GM19023 (cell line): ENCODE data around the gene ARHGEF17.

Source experiments
- ATAC-seq: cut with Tn5 transposase; IDR thresholded peaks from one replicate; pipeline ENCODE4 v1.9.1; 2021; ENCODE audit warnings: mild to moderate bottlenecking, moderate library complexity; ENCODE audit not compliant: unreplicated experiment

Gene ARHGEF17

DNA sequence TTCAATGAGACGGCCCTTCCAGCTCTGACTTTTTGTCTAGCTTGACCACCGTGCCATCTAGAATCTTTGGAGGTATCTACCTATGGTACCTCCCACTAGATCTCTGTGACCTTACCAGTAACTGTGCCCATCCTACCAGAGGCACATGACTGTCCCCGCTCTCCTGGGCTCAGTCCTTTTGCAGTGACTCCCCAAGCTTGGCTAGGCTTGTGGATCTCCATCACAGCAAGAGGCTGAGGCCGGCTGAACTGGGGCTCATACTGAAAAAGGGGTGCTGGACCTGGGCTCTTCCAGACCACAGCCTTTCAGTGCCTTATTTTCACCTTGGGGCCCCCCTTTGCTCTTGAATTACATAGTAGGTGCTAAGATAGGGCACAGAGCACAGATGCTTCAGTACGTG is 95.5 kb downstream of the ARHGEF17 start:
- no peak for ATAC-seq

- ATAC-seq, result no peak
These were observed 96.0 kb downstream of the ARHGEF17 start for GRCh38 chr11:73404048-73404447.

- ATAC-seq, result no peak
These were observed 96.5 kb downstream of the ARHGEF17 start for GRCh38 chr11:73404506-73405145.

DNA sequence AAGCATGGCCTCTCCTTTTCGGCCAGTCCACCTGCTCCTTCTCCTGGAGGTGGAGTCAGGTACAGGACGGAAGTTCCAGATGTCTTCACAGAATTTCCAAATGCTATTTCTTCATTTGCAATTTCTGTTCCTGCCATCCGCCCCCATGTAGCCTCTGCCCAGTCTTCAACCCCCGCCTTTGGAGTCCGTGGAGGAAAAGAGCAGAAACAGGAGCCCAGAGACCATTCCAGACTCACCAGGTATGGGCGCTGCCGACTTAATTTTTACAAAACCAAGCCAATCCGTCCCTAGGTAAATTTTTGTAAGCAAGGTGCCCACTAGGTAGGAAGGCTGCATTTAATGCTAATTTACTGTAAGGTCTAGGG is 97.1 kb downstream of the ARHGEF17 start:
- no peak for ATAC-seq

GRCh38 chr11:73406131-73406530 is 98.1 kb downstream of the ARHGEF17 start:
- ATAC-seq, result no peak

DNA sequence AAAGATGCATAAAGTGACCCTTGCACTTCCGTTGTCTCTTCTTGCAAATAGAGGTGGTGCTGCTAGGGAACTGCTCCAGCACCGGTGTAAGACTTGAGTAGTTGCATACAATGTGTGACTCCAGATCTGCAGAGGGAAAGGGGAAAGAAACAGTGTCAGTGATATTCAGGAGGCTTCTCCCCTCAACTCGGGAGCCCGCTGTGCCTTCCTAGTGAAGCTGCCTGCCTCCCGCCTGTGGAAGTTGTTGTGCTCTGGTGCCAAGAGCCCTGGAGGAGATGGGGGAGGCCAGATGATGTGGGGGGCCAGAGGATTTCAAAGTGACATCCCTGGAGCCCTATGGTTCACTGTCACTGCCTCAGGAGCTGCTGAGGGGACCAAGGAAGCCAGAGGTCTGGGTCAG is 98.5 kb downstream of the ARHGEF17 start:
- ATAC-seq, result no peak

DNA sequence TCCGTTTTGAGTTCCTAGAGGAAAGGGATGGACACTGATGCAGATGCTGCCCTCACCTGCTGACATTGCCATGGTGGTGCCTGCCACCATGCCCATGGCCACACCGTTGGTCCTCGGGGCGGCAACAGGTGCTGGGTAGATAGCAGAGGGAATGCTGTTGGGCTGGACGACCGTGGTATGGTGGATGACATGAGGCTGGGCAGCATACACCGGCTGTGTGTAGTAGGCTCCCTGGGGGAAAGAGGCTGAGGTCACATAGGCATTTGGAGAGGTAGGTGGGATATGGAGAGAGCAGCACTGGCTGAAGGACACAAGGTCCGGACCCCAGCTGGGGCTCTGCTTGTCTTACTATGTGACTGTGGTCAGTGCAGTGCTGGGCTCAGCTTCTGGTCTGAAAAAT is 101.4 kb downstream of the ARHGEF17 start:
- ATAC-seq, result no peak

- ATAC-seq, result no peak
These were observed 102.6 kb downstream of the ARHGEF17 start for GRCh38 chr11:73410627-73411026.

DNA sequence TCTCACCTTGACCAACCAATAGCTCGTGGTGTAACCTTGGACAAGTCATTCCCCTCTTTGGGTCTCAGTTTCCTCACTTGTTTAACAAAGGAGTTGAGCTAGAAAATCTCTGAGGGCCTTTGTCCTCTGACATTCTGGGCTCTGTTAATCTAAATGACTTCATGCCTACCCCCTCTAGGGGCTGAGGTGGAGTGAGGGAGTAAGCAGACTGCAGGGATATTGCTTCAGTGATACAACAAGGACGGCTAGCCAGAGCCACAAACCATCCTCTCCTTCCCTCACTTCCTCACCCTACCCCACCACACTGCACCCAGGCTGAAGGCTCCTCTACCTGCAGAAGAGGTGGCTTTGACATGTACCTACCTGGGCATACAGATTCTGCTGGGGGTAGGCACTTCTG is 103.0 kb downstream of the ARHGEF17 start:
- ATAC-seq, result no peak

DNA sequence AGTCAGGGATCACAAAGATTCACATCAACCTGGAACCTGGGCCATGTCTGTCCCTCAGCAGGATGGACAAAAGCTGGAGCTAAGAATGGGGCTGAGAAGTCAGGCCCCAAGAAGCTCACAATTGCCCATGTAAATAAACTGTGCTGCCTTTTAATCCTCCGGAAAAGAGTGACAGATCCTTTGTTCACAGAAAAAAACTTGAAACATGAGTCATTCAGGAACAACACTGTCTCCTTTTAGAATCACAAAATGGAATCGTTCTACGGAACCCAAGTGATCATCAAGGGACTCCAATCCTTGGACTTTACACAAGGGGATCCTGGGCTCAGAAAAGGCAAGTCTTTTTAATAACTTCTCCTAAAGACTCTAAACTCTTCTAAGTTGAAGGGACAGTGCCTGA is 104.2 kb downstream of the ARHGEF17 start:
- no peak for ATAC-seq

DNA sequence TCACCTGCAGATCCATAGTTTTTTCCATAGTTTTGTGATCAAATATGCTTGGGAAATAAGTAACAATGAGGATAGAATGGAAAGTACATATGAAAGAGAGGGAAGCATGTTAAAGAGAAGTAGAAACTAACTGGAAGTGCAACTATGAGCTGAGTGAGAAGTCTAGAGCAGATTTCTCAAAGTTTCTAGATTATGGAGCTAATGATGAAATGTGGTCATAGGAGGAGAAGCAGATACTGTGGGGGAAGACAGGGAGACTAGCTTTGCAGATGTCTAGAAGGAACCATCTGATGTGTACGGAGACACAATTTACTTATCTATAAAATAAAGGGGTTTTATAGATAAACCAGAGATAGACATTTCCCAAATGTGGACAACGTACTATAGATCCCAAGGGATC is 105.2 kb downstream of the ARHGEF17 start:
- ATAC-seq, result no peak

DNA sequence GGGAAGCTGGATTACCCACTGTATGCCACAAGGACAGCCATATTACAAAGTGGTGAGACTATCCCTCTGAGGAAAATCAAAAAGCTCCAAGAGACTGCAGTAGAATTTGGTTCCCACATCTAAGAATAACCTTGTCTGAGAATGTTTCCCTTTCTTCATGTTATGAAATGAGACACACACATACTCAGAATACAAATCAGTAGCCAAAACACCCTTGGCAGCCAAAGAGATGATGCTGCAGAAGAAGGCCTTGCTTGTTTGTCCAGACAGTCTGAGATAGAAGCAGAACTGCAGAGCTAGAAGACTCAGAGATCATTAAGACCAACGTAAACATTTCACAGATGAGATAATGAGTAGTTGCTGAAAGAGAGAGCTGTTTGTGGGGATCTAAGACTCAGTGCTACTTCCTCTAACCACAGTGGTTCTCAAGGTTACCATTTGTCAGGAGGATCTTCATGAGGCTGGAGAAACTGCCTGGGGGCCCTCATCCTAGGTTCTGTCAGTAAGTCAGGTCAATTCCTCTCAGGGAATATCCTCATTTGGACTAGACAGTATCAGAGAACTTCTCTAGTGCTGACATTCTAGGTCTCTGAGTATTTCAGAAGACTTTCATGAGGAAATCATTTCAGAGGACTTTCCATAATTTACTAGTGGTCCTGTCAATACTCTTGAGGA is 107.0 kb downstream of the ARHGEF17 start:
- ATAC-seq, result no peak

DNA sequence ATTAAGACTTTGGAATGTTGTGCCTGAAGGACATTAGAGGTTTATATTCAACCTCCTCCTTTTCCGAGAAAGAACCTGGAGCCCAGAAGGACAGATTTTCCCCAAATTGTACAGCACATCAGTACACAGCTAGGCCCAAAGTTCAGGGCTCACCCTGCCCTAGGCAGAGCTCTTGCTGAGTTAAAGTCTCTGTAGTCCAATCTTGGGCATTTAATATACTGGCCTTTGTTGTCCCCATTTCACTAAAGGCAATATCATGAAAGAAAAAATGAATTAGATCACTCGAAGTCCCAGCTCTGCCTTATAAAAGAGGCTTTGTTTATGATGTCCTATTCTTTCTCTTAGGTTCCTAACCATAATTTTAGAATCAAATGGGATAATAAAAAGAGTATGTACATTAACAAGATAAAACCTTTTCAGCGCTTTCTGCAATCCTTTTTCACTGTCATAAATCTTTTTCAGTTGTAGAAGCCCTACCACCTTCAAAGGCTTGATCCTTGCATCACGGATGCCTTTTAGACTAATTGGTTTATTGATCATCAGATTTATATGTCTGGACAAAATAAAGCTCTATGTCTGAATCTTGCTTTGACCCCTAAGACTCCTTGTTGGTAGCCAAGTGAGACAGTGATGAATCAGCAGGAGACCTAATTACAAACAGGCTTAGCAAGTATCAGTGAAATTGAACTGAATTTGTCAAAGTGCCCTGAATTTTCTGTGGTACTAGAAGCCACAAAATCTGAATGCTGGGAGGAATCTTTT is 108.0 kb downstream of the ARHGEF17 start:
- no peak for ATAC-seq

DNA sequence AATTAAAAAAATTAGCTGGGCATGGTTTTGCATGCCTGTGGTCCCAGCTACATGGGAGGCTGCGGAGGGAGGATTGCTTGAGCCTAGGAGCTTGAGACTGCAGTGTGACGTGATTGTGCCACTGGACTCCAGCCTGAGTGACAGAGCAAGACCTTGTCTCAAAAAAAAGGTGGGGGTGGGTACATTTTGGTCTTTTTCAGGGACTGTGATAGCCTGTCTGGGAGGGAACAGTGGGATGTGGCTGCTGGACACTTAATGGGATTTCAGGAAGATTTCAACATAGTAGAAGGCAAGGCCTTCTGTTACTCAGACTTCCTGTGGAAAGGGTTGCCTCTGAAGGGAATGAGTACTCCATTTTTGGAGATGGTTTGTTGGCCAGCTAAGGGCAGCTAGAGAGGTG is 108.7 kb downstream of the ARHGEF17 start:
- no peak for ATAC-seq
